Cardiac muscle cell (in vitro differentiated cells and primary cell): Measurements from ENCODE around the gene CHST1. TPM values are rescaled to one million over a fixed set of nuclear protein-coding genes. Genes with fewer than 3 reads are reported as not detected.

Experiments used
- DNase-seq, 2 donors: peaks; one replicate each; pipeline versions ENCODE4 v3.0.0 to v3.0.0-alpha.2; 2010 to 2017; ENCODE audit warnings: low read depth in 1 of 2, low spot score in 1 of 2
- H3K27ac ChIP-seq: fragments of 200-600 bp; sonication (generic); 2 replicates; pipeline ENCODE4 v1.5.1; 2016
- H3K27me3 ChIP-seq: fragments of 200-600 bp; sonication (generic); 2 replicates; pipeline ENCODE4 v1.6.0; 2016; ENCODE audit warnings: control low read depth
- H3K36me3 ChIP-seq: fragments of 200-600 bp; sonication (generic); 2 replicates; pipeline ENCODE4 v1.5.1; 2016; ENCODE audit warnings: control low read depth
- H3K4me1 ChIP-seq: fragments of 200-600 bp; sonication (generic); 2 replicates; pipeline ENCODE4 v1.8.1; 2017; ENCODE audit warnings: low read depth, mild to moderate bottlenecking, mixed run types
- H3K4me3 ChIP-seq: fragments of 200-600 bp; sonication (generic); 2 replicates; pipeline ENCODE4 v1.5.1; 2016; ENCODE audit warnings: mild to moderate bottlenecking
- H3K9me3 ChIP-seq: fragments of 200-600 bp; sonication (generic); 2 replicates; pipeline ENCODE4 v1.5.1; 2017; ENCODE audit warnings: low read depth, mild to moderate bottlenecking, control low read depth
- CTCF ChIP-seq: IDR thresholded peaks from 2 replicates; pipeline ENCODE4 v1.5.1; 2012; ENCODE audit warnings: low read depth, mild to moderate bottlenecking, low read length
- polyA plus RNA-seq: library from polyadenylated mRNA; unstranded; fragments of >200 nt; fragmentation: Nextera tagmentation; extraction: Ambion mirVana; gene quantifications from 2 replicates; pipeline ENCODE4 v1.2.1, GENCODE V29; 2016
- total RNA-seq: library from RNA; depleted of rRNA; stranded (reverse); fragments of >200 nt; gene quantifications from 2 replicates; pipeline ENCODE4 v1.2.3, GENCODE V29; 2016

Gene CHST1
- total and polyA plus RNA-seq, 2 experiments from 2014 or later, result 2.5 to 4.3 TPM

GRCh38 chr11:45704133-45704532, 38.7 kb upstream of the CHST1 start:
- Histone ChIP-seq H3K27me3 (peaks cover 19% of the 10 kb centered on the region), H3K36me3 (no peaks in the 10 kb centered on the region), H3K9me3 (no peaks in the 10 kb centered on the region), H3K4me3 (no peak overlapping the region), H3K27ac (no peak overlapping the region), H3K4me1 (no peaks in the 10 kb centered on the region)
- DNase-seq, result no peak
- TF ChIP-seq CTCF, result no peak

- H3K9me3 ChIP-seq, result no peaks in the 10 kb centered on the region
- H3K4me3 ChIP-seq, result no peak overlapping the region
- no peak for TF ChIP-seq CTCF
- H3K27ac ChIP-seq, result no peak overlapping the region
- DNase-seq, result no peak
- H3K4me1 ChIP-seq, result no peaks in the 10 kb centered on the region
- H3K36me3 ChIP-seq, result no peaks in the 10 kb centered on the region
- peaks cover 19% of the 10 kb centered on the region for H3K27me3 ChIP-seq
Observed at GRCh38 chr11:45702511-45702910, 37.1 kb upstream of the CHST1 start.

GRCh38 chr11:45698777-45699497, 33.5 kb upstream of the CHST1 start:
- no peak overlapping the region for H3K4me3 ChIP-seq
- no peaks in the 10 kb centered on the region for H3K9me3 ChIP-seq
- H3K27ac ChIP-seq, result no peak overlapping the region
- peaks cover 17% of the 10 kb centered on the region for H3K4me1 ChIP-seq
- DNase-seq, result no peak
- no peaks in the 10 kb centered on the region for H3K36me3 ChIP-seq
- TF ChIP-seq CTCF, result no peak
- H3K27me3 ChIP-seq, result peaks cover 6% of the 10 kb centered on the region

- Histone ChIP-seq H3K9me3 (no peaks in the 10 kb centered on the region), H3K4me3 (no peak overlapping the region), H3K27me3 (peaks cover 6% of the 10 kb centered on the region), H3K27ac (no peak overlapping the region), H3K36me3 (no peaks in the 10 kb centered on the region), H3K4me1 (peaks cover 21% of the 10 kb centered on the region)
- TF ChIP-seq CTCF, result no peak
- DNase-seq, result no peak
Observed at GRCh38 chr11:45692808-45693453, 27.5 kb upstream of the CHST1 start.

GRCh38 chr11:45688472-45689033, 23.1 kb upstream of the CHST1 start:
- Histone ChIP-seq H3K4me1 (peaks cover 28% of the 10 kb centered on the region), H3K27me3 (peaks cover 6% of the 10 kb centered on the region)
- no peak for TF ChIP-seq CTCF

More at GRCh38 chr11:45688472-45689033, 23.1 kb upstream of the CHST1 start:
- H3K36me3 ChIP-seq, result no peaks in the 10 kb centered on the region
- no peak overlapping the region for H3K4me3 ChIP-seq
- no peak for DNase-seq
- no peak overlapping the region for H3K27ac ChIP-seq
- H3K9me3 ChIP-seq, result no peaks in the 10 kb centered on the region
